Neural cell (in vitro differentiated cells): ENCODE data around the gene FZD8. TPM values are rescaled to one million over a fixed set of nuclear protein-coding genes. Genes with fewer than 3 reads are reported as not detected.

Experiments
- H2AFZ ChIP-seq: fragments of 200-600, 300-800 bp; sonication (generic), shearing (Covaris generic); 2 replicates; pipeline ENCODE4 v1.6.0; 2014; ENCODE audit warnings: low read depth, mild to moderate bottlenecking, antibody characterized with exemption, low read length, moderate library complexity
- H3F3A ChIP-seq: fragments of 200-600 bp; shearing (Covaris generic); 2 replicates; pipeline ENCODE4 v1.6.1; 2016; ENCODE audit warnings: mild to moderate bottlenecking, moderate library complexity, mixed read lengths, antibody characterized with exemption, low read length; ENCODE audit not compliant: insufficient read depth, poor library complexity, severe bottlenecking
- H3K27ac ChIP-seq: fragments of 200-600, 300-800 bp; sonication (generic), shearing (Covaris generic); 2 replicates; pipeline ENCODE4 v1.5.1; 2014; ENCODE audit warnings: mild to moderate bottlenecking, low read length, moderate library complexity
- H3K27me3 ChIP-seq: fragments of 300-800, 200-600 bp; sonication (generic), shearing (Covaris generic); 2 replicates; pipeline ENCODE4 v1.6.0; 2014; ENCODE audit warnings: mild to moderate bottlenecking, low read depth, low read length, moderate library complexity; ENCODE audit not compliant: insufficient read depth
- H3K36me3 ChIP-seq: fragments of 300-800, 200-600 bp; sonication (generic), shearing (Covaris generic); 2 replicates; pipeline ENCODE4 v1.5.1; 2014; ENCODE audit warnings: mild to moderate bottlenecking, antibody characterized with exemption, low read length, moderate library complexity; ENCODE audit not compliant: insufficient read depth
- H3K4me2 ChIP-seq: fragments of 300-800, 200-600 bp; sonication (generic), shearing (Covaris generic); 2 replicates; pipeline ENCODE4 v1.6.0; 2014; ENCODE audit warnings: mild to moderate bottlenecking, low read length
- H3K4me3 ChIP-seq: fragments of 300-800, 200-600 bp; sonication (generic), shearing (Covaris generic); 2 replicates; pipeline ENCODE4 v1.5.1; 2014; ENCODE audit warnings: mild to moderate bottlenecking, low read length, moderate library complexity
- H3K79me2 ChIP-seq: fragments of 200-600 bp; shearing (Covaris generic); replicated peaks from 2 replicates; pipeline ENCODE4 v1.6.0; 2014; ENCODE audit warnings: mild to moderate bottlenecking, low read length, moderate library complexity; ENCODE audit not compliant: insufficient read depth
- H3K9ac ChIP-seq: fragments of 300-800, 200-600 bp; sonication (generic), shearing (Covaris generic); 2 replicates; pipeline ENCODE4 v1.6.1; 2016; ENCODE audit warnings: mild to moderate bottlenecking, low read length, mixed read lengths
- H3K9me2 ChIP-seq: fragments of 200-600 bp; shearing (Covaris generic); 2 replicates; pipeline ENCODE4 v1.6.1; 2016; ENCODE audit warnings: mild to moderate bottlenecking, low read length, mixed read lengths; ENCODE audit not compliant: insufficient read depth
- H3K9me3 ChIP-seq: fragments of 200-600, 300-800 bp; sonication (generic), shearing (Covaris generic); 2 replicates; pipeline ENCODE4 v1.6.1; 2016; ENCODE audit warnings: mild to moderate bottlenecking, mixed run types, low read length, moderate library complexity, mixed read lengths
- H4K20me1 ChIP-seq: fragments of 200-600 bp; shearing (Covaris generic); 2 replicates; pipeline ENCODE4 v1.6.1; 2016; ENCODE audit warnings: mild to moderate bottlenecking, mixed run types; ENCODE audit not compliant: insufficient read depth
- EP300 ChIP-seq: fragments of 450-650 bp; conservative IDR thresholded peaks from 2 replicates; pipeline ENCODE4 v1.6.1; 2014; ENCODE audit warnings: antibody characterized with exemption, mild to moderate bottlenecking, moderate library complexity; ENCODE audit not compliant: poor library complexity, severe bottlenecking
- EZH2 ChIP-seq: fragments of 200-600, 300-800 bp; shearing (Covaris generic), sonication (generic); IDR thresholded peaks from 2 replicates; pipeline ENCODE4 v1.6.1; 2014; ENCODE audit warnings: antibody characterized with exemption, low read length, borderline replicate concordance, mild to moderate bottlenecking; ENCODE audit not compliant: insufficient read depth, poor library complexity, severe bottlenecking
- MXI1 ChIP-seq: fragments of 450-650 bp; conservative IDR thresholded peaks from 2 replicates; pipeline ENCODE4 v1.6.1; 2014; ENCODE audit warnings: antibody characterized with exemption, mild to moderate bottlenecking; ENCODE audit not compliant: poor library complexity, severe bottlenecking
- RAD21 ChIP-seq: fragments of 450-650 bp; conservative IDR thresholded peaks from 2 replicates; pipeline ENCODE4 v1.6.1; 2014; ENCODE audit warnings: antibody characterized with exemption, mild to moderate bottlenecking, moderate library complexity
- SMC3 ChIP-seq: fragments of 450-650 bp; conservative IDR thresholded peaks from 2 replicates; pipeline ENCODE4 v1.6.1; 2014; ENCODE audit warnings: antibody characterized with exemption, mild to moderate bottlenecking, moderate library complexity; ENCODE audit not compliant: poor library complexity
- TAF1 ChIP-seq: IDR thresholded peaks from 2 replicates; pipeline ENCODE4 v1.6.1; 2012; ENCODE audit warnings: low read depth
- polyA plus RNA-seq: library from polyadenylated mRNA; depleted of rRNA; stranded (reverse); fragments of >200 nt; gene quantifications from 2 replicates; pipeline ENCODE4 v1.2.3, GENCODE V29; 2014
- TF ChIP-seq, protein P1 (sequence below): IDR thresholded peaks from 2 replicates; pipeline ENCODE4 v1.6.1; 2012; ENCODE audit warnings: borderline replicate concordance
- TF ChIP-seq, protein P2 (sequence below): fragments of 450-650 bp; IDR thresholded peaks from 2 replicates; pipeline ENCODE4 v1.5.1; 2014; ENCODE audit warnings: antibody characterized with exemption, mild to moderate bottlenecking, moderate library complexity; ENCODE audit not compliant: poor library complexity, severe bottlenecking

FZD8 gene
- polyA plus RNA-seq, 1 donor from 2014 or later: 1.6 TPM

DNA sequence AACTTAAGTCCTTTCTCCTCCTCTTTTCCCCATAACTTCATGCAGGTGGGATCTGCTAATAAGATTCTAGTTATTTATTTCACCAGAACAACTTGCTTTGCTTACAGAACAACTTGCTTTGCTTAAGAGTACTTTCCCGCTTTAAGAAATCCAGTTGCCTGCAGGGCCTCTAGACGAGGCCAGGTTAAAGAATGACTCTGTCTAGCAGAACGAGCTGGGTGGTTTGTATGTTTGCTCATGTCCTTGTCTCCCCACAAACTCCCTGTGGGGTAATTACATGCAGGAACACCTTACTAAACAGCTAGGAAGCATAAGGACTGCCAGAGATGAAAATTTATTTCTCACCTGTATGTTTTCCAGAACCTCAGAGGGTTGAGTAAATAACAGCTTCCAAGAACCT lies 8.8 kb upstream of the FZD8 start:
- TF ChIP-seq SMC3 (no peak), EP300 (no peak), RAD21 (no peak), TAF1 (no peak)
- H3K4me3 ChIP-seq: no peak overlapping the region
- no peak overlapping the region for H3K27ac ChIP-seq
- H3K9ac ChIP-seq: no peak overlapping the region
- H3F3A ChIP-seq: no peaks in the 10 kb centered on the region
- H2AFZ ChIP-seq: no peak overlapping the region
- H3K9me3 ChIP-seq: no peaks in the 10 kb centered on the region
- no peaks in the 10 kb centered on the region for H3K79me2 ChIP-seq
- no peaks in the 10 kb centered on the region for H4K20me1 ChIP-seq
- no peaks in the 10 kb centered on the region for H3K27me3 ChIP-seq
- no peaks in the 10 kb centered on the region for H3K36me3 ChIP-seq
- H3K4me2 ChIP-seq: no peak overlapping the region
- H3K9me2 ChIP-seq: no peaks in the 10 kb centered on the region

DNA sequence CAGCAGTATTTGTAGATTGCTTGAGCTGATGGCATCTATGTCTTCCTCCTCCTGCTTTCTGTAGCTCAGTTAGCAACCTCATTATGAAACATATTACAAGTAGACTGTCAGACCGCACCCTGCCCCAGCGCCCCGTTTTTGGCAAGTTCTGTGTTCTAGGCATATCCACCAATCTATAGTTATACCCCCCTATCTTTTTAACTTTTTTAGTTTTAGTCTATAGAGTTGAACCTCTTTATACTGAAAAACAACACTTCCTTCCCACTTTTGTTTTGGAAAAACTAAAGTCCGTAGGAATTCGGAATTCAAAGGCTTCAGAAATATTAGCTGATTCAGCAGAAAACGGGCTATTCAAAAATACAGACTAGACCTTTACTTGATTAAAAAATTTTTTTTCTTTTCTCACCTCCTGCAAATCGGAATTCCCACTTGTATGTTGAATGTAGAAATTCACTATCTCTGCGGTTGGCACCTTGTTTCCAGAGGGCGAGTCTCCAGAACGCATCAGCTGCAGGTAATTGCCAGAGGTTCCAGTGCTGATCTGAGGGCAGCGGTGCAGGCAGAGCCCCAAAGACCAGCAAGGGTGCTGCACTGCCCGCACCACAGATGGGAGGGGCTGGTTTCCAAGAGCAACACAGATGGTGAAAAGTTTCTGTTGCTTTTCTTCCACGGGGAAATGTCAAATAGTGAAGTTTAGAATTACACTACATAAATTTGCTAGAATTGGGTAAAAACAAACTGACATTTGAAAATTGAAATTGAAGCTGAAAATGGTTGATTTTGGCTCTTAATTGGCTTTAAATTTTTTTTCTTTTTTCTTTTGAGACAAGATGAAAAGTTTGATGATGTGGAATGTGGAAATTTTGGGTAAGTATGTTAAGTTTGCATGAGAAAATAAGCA lies 2.2 kb upstream of the FZD8 start:
- Histone ChIP-seq H3K9me2 (no peaks in the 10 kb centered on the region), H3K9ac (no peak overlapping the region), H3K36me3 (no peaks in the 10 kb centered on the region), H3K4me3 (peak overlapping the region; percentile 88), H3K79me2 (peaks cover 4% of the 10 kb centered on the region), H3F3A (no peaks in the 10 kb centered on the region), H3K27ac (no peak overlapping the region), H4K20me1 (no peaks in the 10 kb centered on the region), H3K9me3 (no peaks in the 10 kb centered on the region), H2AFZ (no peak overlapping the region), H3K4me2 (no peak overlapping the region), H3K27me3 (peaks cover 13% of the 10 kb centered on the region)
- no peak for TF ChIP-seq RAD21
- TF ChIP-seq TAF1: no peak
- TF ChIP-seq, protein P1, sequence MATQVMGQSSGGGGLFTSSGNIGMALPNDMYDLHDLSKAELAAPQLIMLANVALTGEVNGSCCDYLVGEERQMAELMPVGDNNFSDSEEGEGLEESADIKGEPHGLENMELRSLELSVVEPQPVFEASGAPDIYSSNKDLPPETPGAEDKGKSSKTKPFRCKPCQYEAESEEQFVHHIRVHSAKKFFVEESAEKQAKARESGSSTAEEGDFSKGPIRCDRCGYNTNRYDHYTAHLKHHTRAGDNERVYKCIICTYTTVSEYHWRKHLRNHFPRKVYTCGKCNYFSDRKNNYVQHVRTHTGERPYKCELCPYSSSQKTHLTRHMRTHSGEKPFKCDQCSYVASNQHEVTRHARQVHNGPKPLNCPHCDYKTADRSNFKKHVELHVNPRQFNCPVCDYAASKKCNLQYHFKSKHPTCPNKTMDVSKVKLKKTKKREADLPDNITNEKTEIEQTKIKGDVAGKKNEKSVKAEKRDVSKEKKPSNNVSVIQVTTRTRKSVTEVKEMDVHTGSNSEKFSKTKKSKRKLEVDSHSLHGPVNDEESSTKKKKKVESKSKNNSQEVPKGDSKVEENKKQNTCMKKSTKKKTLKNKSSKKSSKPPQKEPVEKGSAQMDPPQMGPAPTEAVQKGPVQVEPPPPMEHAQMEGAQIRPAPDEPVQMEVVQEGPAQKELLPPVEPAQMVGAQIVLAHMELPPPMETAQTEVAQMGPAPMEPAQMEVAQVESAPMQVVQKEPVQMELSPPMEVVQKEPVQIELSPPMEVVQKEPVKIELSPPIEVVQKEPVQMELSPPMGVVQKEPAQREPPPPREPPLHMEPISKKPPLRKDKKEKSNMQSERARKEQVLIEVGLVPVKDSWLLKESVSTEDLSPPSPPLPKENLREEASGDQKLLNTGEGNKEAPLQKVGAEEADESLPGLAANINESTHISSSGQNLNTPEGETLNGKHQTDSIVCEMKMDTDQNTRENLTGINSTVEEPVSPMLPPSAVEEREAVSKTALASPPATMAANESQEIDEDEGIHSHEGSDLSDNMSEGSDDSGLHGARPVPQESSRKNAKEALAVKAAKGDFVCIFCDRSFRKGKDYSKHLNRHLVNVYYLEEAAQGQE: no peak
- no peak for TF ChIP-seq EP300
- no peak for TF ChIP-seq SMC3
- TF ChIP-seq MXI1: no peak
- TF ChIP-seq EZH2: no peak
- TF ChIP-seq, protein P2, sequence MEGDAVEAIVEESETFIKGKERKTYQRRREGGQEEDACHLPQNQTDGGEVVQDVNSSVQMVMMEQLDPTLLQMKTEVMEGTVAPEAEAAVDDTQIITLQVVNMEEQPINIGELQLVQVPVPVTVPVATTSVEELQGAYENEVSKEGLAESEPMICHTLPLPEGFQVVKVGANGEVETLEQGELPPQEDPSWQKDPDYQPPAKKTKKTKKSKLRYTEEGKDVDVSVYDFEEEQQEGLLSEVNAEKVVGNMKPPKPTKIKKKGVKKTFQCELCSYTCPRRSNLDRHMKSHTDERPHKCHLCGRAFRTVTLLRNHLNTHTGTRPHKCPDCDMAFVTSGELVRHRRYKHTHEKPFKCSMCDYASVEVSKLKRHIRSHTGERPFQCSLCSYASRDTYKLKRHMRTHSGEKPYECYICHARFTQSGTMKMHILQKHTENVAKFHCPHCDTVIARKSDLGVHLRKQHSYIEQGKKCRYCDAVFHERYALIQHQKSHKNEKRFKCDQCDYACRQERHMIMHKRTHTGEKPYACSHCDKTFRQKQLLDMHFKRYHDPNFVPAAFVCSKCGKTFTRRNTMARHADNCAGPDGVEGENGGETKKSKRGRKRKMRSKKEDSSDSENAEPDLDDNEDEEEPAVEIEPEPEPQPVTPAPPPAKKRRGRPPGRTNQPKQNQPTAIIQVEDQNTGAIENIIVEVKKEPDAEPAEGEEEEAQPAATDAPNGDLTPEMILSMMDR: no peak
